ENCODE measurements around the gene FAF1.

FAF1 gene

GRCh38 chr1:50471967-50472366 lies 488.1 kb downstream of the FAF1 start:
- DNase-seq: no peak

GRCh38 chr1:50462964-50463363 lies 497.1 kb downstream of the FAF1 start:
- DNase-seq: no peak

GRCh38 chr1:50458507-50458906 lies 501.6 kb downstream of the FAF1 start:
- no peak for DNase-seq

GRCh38 chr1:50454911-50455310 lies 505.2 kb downstream of the FAF1 start:
- DNase-seq: no peak

- DNase-seq: no peak
These were observed 506.8 kb downstream of the FAF1 start for GRCh38 chr1:50453266-50453665.

- no peak for DNase-seq
These were observed 507.4 kb downstream of the FAF1 start for GRCh38 chr1:50452700-50453099.

- no peak for DNase-seq
These were observed 509.0 kb downstream of the FAF1 start for GRCh38 chr1:50450861-50451653.

GRCh38 chr1:50447961-50448360 lies 512.1 kb downstream of the FAF1 start:
- no peak for DNase-seq

- no peak for DNase-seq
These were observed 518.9 kb downstream of the FAF1 start for GRCh38 chr1:50441183-50441582.

GRCh38 chr1:50438945-50439344 lies 521.1 kb downstream of the FAF1 start:
- DNase-seq: no peak

GRCh38 chr1:50436489-50436888 lies 523.6 kb downstream of the FAF1 start:
- DNase-seq: no peak

- DNase-seq: no peak
These were observed 530.1 kb downstream of the FAF1 start for GRCh38 chr1:50430010-50430405.

GRCh38 chr1:50427818-50428779 lies 532.0 kb downstream of the FAF1 start:
- no peak for DNase-seq

- no peak for DNase-seq
These were observed 532.8 kb downstream of the FAF1 start for GRCh38 chr1:50427086-50427817.

GRCh38 chr1:50426702-50427085 lies 533.4 kb downstream of the FAF1 start:
- DNase-seq: no peak

- DNase-seq: no peak
These were observed 533.9 kb downstream of the FAF1 start for GRCh38 chr1:50426108-50426700.

- no peak for DNase-seq
These were observed 534.5 kb downstream of the FAF1 start for GRCh38 chr1:50425376-50426107.

- DNase-seq: no peak
These were observed 535.1 kb downstream of the FAF1 start for GRCh38 chr1:50424884-50425375.

- DNase-seq: no peak
These were observed 535.8 kb downstream of the FAF1 start for GRCh38 chr1:50424045-50424883.

GRCh38 chr1:50423670-50424000 lies 536.4 kb downstream of the FAF1 start:
- DNase-seq: no peak

All from activated CD4-positive, alpha-beta T cell treated with anti-CD3 and anti-CD28 coated beads, Interleukin-2, amount 50 U/mL, for 4 hours (primary cell).